ENCODE data around the gene RNF113B.

The RNF113B gene

DNA sequence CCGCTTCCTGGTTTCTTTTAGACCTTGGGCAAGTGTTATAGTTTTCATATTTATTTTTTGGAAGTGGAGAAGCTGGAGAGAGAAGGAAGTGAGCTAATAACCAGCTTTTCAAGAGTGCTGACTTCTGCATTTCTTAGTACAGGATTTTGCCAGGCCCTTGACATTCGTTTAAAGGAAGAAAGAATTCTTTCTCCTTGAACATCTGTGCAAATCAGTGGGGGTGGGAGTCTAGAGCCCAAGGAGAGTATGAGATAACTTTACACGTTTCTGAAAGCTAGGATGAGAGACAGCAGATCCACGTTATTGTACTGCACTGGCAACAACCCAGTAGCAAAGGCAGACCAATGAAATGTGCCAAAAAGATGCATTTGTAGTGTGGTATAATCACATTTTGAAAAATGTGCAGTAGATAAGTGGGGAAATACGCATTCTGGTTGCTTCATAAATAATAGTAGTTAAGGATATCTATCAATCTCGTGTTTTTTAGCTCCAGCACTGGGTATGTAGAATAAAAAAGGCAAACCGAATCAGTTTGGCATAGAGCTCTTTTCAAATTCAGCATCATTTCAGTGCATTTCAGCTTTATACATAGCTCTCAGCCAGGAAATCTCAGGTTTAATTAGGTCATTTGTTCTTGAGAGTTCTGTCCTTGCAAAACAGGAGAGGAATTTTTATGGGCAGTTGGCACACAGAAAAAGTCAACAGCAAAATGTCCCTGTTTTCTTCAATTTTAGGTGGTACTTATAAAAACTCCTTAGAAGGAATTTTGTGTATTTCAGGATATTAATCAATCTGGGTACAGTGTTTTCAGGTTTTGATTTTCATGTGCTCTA lies 4.3 kb downstream of the RNF113B start:
- DNase-seq (ENCODE audit: low read depth): peak; percentile 49
- H3K4me3 ChIP-seq (ENCODE audit: low read length): peak overlapping the region; percentile 24
- TF ChIP-seq, protein P1, sequence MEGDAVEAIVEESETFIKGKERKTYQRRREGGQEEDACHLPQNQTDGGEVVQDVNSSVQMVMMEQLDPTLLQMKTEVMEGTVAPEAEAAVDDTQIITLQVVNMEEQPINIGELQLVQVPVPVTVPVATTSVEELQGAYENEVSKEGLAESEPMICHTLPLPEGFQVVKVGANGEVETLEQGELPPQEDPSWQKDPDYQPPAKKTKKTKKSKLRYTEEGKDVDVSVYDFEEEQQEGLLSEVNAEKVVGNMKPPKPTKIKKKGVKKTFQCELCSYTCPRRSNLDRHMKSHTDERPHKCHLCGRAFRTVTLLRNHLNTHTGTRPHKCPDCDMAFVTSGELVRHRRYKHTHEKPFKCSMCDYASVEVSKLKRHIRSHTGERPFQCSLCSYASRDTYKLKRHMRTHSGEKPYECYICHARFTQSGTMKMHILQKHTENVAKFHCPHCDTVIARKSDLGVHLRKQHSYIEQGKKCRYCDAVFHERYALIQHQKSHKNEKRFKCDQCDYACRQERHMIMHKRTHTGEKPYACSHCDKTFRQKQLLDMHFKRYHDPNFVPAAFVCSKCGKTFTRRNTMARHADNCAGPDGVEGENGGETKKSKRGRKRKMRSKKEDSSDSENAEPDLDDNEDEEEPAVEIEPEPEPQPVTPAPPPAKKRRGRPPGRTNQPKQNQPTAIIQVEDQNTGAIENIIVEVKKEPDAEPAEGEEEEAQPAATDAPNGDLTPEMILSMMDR (conservative IDR thresholded peaks at IDR 0.05; ENCODE audit: low read length): no peak

GRCh38 chr13:98171900-98172589 lies 5.0 kb downstream of the RNF113B start:
- H3K4me3 ChIP-seq (ENCODE audit: low read length): peak overlapping the region; percentile 24
- DNase-seq (ENCODE audit: low read depth): peak; percentile 75
- TF ChIP-seq, protein P1 (conservative IDR thresholded peaks at IDR 0.05; ENCODE audit: low read length): no peak

DNA sequence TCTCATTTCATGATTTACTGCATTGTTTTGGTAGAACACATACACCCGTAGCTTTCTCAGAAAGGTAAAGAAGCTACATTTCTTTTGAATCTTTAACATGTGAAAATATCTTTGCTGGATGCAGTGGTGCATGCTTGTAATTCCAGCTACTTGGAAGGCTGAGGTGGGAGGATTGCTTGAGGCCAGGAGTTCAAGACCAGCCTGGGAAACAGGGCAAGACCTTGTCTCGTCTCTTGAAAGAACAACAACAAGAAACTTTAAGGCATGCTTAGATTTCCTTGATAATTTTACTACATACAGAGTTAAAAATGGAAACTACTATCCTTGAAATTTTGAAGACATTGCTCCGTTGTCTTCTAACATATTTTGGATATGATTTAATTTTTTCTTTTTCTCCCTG lies 7.7 kb downstream of the RNF113B start:
- H3K4me3 ChIP-seq (ENCODE audit: low read length): no peak overlapping the region
- TF ChIP-seq, protein P1 (conservative IDR thresholded peaks at IDR 0.05; ENCODE audit: low read length): no peak
- DNase-seq (ENCODE audit: low read depth): no peak

DNA sequence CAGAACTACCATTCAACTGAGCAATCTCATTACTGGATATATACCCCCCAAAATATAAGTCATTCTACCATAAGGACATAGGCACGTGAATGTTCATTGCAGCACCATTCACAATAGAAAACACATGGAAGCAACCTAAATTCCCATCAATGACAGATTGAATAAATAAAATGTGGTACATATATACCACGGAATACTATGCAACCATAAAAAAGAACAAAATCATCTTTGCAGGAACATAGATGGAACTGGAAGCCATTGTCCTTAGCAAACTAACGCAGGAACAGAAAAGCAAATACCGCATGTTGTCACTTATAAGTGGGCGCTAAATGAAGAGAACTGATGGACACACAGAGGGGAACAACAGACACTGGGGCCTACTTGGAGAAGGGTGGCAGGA lies 14.1 kb downstream of the RNF113B start:
- DNase-seq (ENCODE audit: low read depth): no peak
- TF ChIP-seq, protein P1 (conservative IDR thresholded peaks at IDR 0.05; ENCODE audit: low read length): no peak

DNA sequence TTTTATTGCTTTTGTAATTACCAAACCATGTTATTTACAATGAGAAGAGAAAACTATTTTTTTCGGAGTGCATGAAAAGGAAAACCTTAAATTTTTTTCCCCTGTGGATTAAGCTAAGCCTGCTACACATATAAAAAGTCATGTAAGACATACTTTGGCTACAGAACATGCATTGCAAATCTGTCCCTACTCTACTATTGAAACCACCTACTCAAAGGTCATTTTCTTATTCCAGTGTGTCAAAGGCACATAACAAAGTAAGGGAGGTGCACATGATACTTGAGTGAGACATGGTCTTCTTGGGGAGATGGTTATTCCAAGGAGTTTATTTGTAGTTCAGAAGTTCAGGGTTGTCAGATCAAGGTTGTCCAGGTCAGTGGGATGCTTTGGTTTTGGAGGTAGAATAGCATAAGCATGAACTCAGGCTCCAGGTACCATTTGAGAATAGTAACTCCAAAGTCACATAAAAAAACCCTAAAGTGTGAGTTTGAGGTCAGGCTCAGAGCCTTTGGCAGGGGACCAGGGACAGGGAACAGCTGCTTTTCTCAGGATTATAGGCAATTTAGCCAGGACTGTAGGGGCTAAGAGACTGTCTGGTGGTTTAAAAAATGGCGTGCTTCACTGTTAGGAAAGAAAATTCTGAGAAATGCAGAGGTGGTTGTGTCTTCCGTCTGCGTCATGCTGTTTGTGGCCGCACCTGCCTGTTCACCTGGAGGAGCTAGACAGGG lies 18.7 kb downstream of the RNF113B start:
- no peak for DNase-seq (ENCODE audit: low read depth)
- TF ChIP-seq, protein P1 (conservative IDR thresholded peaks at IDR 0.05; ENCODE audit: low read length): no peak
- no peak overlapping the region for H3K4me3 ChIP-seq (ENCODE audit: low read length)

More for the DNA sequence above, 14.1 kb downstream of the RNF113B start:
- H3K4me3 ChIP-seq (ENCODE audit: low read length): no peak overlapping the region

GRCh38 chr13:98157609-98158008 lies 19.5 kb downstream of the RNF113B start:
- no peak for DNase-seq (ENCODE audit: low read depth)
- TF ChIP-seq, protein P1 (conservative IDR thresholded peaks at IDR 0.05; ENCODE audit: low read length): no peak
- no peak overlapping the region for H3K4me3 ChIP-seq (ENCODE audit: low read length)

Data from AG10803 (cell line).